HepG2 (cell line): ENCODE data around the gene ZFAND2B. TPM values are rescaled to one million over a fixed set of nuclear protein-coding genes. Genes with fewer than 3 reads are reported as not detected.

Experiments used
- AGO2 ChIP-seq: fragments of 200-400 bp; formaldehyde crosslinking; optimal IDR thresholded peaks from 2 replicates; pipeline ENCODE3; 2017; ENCODE audit warnings: mild to moderate bottlenecking, low read depth, low read length, moderate library complexity
- AHR ChIP-seq: IDR thresholded peaks from 2 replicates; pipeline ENCODE4 v1.6.1; 2018; ENCODE audit warnings: missing genetic modification reagents, missing compliant biosample characterization
- MLXIP ChIP-seq: sonication (generic); formaldehyde crosslinking; IDR thresholded peaks from 2 replicates; pipeline ENCODE4 v1.9.0; 2021; ENCODE audit warnings: missing genetic modification reagents, borderline replicate concordance
- NCOR1 ChIP-seq: fragments of 200-600 bp; sonication (generic); IDR thresholded peaks from 2 replicates; pipeline ENCODE4 v1.7.0; 2017; ENCODE audit warnings: antibody characterized with exemption, low read length, borderline replicate concordance
- NFATC3 ChIP-seq: sonication (generic); formaldehyde crosslinking; IDR thresholded peaks from 2 replicates; pipeline ENCODE4 v1.5.1; 2020; ENCODE audit warnings: mild to moderate bottlenecking, missing genetic modification reagents
- RBFOX2 ChIP-seq: fragments of 200-400 bp; formaldehyde crosslinking; IDR thresholded peaks from 2 replicates; pipeline ENCODE4 v1.6.1; 2017; ENCODE audit warnings: low read depth, mild to moderate bottlenecking, low read length
- RERE ChIP-seq: IDR thresholded peaks from 2 replicates; pipeline ENCODE4 v1.6.1; 2016; ENCODE audit warnings: low read depth, missing genetic modification reagents, missing compliant biosample characterization
- TEAD2 ChIP-seq: sonication (generic); formaldehyde crosslinking; IDR thresholded peaks from 2 replicates; pipeline ENCODE4 v1.9.0; 2021; ENCODE audit warnings: missing genetic modification reagents
- ZKSCAN8 ChIP-seq: IDR thresholded peaks from 2 replicates; pipeline ENCODE4 v1.6.1; 2016; ENCODE audit warnings: borderline replicate concordance, missing genetic modification reagents, missing compliant biosample characterization
- ZMYM3 ChIP-seq: sonication (generic); formaldehyde crosslinking; IDR thresholded peaks from 2 replicates; pipeline ENCODE4 v1.5.1; 2020; ENCODE audit warnings: mild to moderate bottlenecking, missing genetic modification reagents
- ZNF276 ChIP-seq: sonication (generic); formaldehyde crosslinking; IDR thresholded peaks from 2 replicates; pipeline ENCODE4 v1.4.0; 2020; ENCODE audit warnings: mild to moderate bottlenecking, low read depth, missing genetic modification reagents
- ZNF33A ChIP-seq: sonication (generic); formaldehyde crosslinking; IDR thresholded peaks from 2 replicates; pipeline ENCODE4 v1.5.1; 2020; ENCODE audit warnings: missing genetic modification reagents, mild to moderate bottlenecking, moderate library complexity, borderline replicate concordance
- ZNF598 ChIP-seq: sonication (generic); formaldehyde crosslinking; IDR thresholded peaks from 2 replicates; pipeline ENCODE4 v1.5.1; 2020; ENCODE audit warnings: mild to moderate bottlenecking, missing genetic modification reagents, borderline replicate concordance
- ZNF724P ChIP-seq: sonication (generic); formaldehyde crosslinking; IDR thresholded peaks from 2 replicates; pipeline ENCODE4 v1.8.0; 2022; ENCODE audit warnings: missing genetic modification reagents, borderline replicate concordance
- ZNF773 ChIP-seq: sonication (generic); formaldehyde crosslinking; IDR thresholded peaks from 2 replicates; pipeline ENCODE4 v1.4.0; 2020; ENCODE audit warnings: missing genetic modification reagents, borderline replicate concordance
- ZSCAN29 ChIP-seq: sonication (generic); formaldehyde crosslinking; conservative IDR thresholded peaks from 2 replicates; pipeline ENCODE4 v1.4.0; 2020; ENCODE audit warnings: mild to moderate bottlenecking, missing genetic modification reagents
- polyA plus RNA-seq, 8 experiments: library from polyadenylated mRNA; depleted of rRNA in 3 of 8; stranded (reverse) in 7 of 8; unstranded in 1 of 8; fragments of >200 nt; fragmentation: Illumina TruSeq in 4 of 8; extraction: Trizol in 4 of 8; gene quantifications; 2 replicates each; pipeline versions ENCODE4 v1.2.1 to v1.2.3, GENCODE V29; 2011 to 2016; ENCODE audit warnings: low read depth in 4 of 8, missing spikeins in 1 of 8, mixed read lengths in 1 of 8; ENCODE audit not compliant: insufficient read depth in 1 of 8
- total RNA-seq, 5 experiments: library from RNA; depleted of rRNA; stranded (reverse); fragments of >200 nt; fragmentation: Illumina TruSeq; extraction: Trizol; gene quantifications; 2 replicates each; pipeline ENCODE4 v1.2.3, GENCODE V29; 2016; ENCODE audit warnings: low read depth in 1 of 5
- TF ChIP-seq, protein P1 (sequence below): sonication (generic); formaldehyde crosslinking; IDR thresholded peaks from 2 replicates; pipeline ENCODE4 v1.5.0; 2020; ENCODE audit warnings: missing genetic modification reagents

ZFAND2B gene
- total and polyA plus RNA-seq, 2 of the 13 experiments (the other 11 are each of a cell fraction or from before 2014, with no cell fraction given): 53.3 to 115 TPM

GRCh38 chr2:219215871-219216534 lies 9.4 kb downstream of the ZFAND2B start (continued):
- TF ChIP-seq RERE (CRISPR knock-in tag) (no peak), ZMYM3 (CRISPR knock-in tag) (no peak), NFATC3 (CRISPR knock-in tag) (no peak), AHR (CRISPR knock-in tag) (no peak), MLXIP (no peak), RBFOX2 (peak; percentile 74), ZNF33A (CRISPR knock-in tag) (no peak), AGO2 (peak; percentile 66), NCOR1 (no peak), ZNF724P (CRISPR knock-in tag) (no peak), TEAD2 (CRISPR knock-in tag) (no peak), ZNF276 (CRISPR knock-in tag) (peak; percentile 55; the same call in 1 of the 2 replicates), ZKSCAN8 (CRISPR knock-in tag) (no peak), ZSCAN29 (CRISPR knock-in tag) (no peak), ZNF598 (CRISPR knock-in tag) (no peak), ZNF773 (CRISPR knock-in tag) (no peak)
- TF ChIP-seq, protein P1, sequence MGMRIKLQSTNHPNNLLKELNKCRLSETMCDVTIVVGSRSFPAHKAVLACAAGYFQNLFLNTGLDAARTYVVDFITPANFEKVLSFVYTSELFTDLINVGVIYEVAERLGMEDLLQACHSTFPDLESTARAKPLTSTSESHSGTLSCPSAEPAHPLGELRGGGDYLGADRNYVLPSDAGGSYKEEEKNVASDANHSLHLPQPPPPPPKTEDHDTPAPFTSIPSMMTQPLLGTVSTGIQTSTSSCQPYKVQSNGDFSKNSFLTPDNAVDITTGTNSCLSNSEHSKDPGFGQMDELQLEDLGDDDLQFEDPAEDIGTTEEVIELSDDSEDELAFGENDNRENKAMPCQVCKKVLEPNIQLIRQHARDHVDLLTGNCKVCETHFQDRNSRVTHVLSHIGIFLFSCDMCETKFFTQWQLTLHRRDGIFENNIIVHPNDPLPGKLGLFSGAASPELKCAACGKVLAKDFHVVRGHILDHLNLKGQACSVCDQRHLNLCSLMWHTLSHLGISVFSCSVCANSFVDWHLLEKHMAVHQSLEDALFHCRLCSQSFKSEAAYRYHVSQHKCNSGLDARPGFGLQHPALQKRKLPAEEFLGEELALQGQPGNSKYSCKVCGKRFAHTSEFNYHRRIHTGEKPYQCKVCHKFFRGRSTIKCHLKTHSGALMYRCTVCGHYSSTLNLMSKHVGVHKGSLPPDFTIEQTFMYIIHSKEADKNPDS (CRISPR knock-in tag): no peak
